GM18517 (cell line): ENCODE results near the gene MYLK.
"Not testable (repeated sequence)": the region's sequence is repeated elsewhere in the genome, so short reads cannot be mapped to it uniquely, and the experiment has no call there.

Experiments used
- ATAC-seq: cut with Tn5 transposase; IDR thresholded peaks from one replicate; pipeline ENCODE4 v1.9.1; 2021; ENCODE audit warnings: mild to moderate bottlenecking, moderate library complexity; ENCODE audit not compliant: unreplicated experiment

Gene MYLK

DNA sequence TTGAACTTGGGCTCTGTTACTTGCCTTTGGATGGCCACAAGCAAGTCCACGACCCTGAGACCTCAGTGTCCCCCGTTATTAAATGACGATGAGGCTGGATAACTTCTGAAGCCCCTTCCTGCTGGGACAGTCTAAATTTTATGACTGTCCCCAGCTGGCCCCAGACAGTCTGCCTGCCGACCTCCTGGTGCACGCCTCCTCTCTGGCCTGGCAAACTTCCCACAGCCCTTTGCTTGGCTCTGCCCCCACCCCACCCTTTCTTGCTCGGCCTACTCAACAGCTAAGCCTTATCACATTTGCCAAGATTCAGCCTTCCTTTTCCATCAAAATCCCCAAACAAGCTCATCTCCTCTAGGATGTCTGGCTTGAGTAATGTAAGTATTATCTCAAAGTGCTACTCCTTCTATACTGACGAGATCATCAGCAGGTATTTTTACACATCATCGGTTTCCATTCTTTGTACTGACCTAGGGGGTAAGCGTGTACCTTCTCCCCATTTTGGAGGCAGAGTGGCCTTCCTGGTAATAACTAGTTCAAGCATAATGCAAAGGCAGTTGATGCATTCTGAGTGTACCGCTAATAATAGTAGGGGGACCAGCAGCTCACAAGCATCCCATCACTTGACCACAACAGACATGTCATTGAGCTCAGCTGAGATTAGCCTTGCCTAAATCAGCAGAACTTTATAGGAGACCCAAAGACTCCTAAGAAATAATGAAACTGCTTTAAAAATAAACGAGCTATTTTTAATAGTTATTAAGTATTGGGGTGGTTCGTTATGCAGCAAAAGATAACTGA lies 178.4 kb downstream of the MYLK start:
- ATAC-seq, result no peak

DNA sequence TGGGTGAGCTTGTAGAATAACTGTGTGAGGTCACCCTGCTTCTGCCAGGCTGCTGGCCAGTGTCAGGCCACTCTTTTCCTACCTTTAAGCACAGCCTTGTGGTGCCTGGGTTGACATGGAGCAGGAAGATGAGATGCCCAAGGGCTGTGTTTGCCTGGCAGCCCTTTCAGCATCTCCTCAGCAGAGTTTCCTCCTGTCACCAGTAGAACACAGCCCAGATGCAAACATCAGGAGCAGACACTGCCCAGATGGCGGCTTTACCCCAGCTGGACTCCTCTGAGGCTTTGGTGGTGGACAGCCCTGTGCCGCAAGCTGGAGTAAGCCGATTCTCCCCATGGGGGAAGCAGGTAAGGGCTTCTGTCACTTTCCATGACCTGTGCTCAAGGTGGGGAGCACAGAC lies 180.5 kb downstream of the MYLK start:
- not testable (repeated sequence) for ATAC-seq

DNA sequence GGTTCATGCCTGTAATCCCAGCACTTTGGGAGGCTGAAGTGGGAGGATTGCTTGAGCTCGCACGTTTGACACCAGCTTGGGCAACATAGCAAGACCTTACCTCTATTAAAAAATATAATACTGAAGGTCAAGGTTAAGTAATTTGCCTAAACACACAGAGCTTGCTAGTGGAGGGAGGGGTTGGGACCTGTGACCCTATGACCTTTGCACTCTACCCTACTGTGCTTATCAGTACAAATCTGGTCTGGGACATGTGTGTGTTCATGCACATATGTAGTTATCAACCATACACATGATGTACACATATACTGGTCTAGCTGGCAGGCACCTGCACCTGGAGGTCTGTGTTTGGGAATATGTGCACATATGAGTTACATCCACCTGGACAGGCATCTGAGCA lies 181.4 kb downstream of the MYLK start:
- no peak for ATAC-seq

DNA sequence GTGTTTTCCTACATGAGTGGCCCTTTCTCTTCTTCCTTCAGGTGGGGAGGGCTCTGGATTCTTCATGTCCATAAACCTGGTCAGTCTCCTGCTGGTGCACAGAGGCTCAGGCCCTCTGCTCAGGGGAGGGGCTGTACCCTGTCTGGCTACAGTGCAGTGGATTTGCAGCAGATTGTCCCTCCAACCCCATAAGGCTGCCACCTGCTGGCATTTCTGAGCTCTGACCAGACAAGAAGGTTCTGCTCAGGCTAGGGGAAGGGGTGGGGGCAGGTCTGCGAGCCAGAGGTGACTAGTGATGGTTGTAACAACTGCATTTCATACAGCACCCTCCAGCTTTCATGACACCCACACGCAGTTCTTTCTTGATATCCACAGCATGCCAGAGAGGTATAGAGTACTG lies 182.1 kb downstream of the MYLK start:
- not testable (repeated sequence) for ATAC-seq

DNA sequence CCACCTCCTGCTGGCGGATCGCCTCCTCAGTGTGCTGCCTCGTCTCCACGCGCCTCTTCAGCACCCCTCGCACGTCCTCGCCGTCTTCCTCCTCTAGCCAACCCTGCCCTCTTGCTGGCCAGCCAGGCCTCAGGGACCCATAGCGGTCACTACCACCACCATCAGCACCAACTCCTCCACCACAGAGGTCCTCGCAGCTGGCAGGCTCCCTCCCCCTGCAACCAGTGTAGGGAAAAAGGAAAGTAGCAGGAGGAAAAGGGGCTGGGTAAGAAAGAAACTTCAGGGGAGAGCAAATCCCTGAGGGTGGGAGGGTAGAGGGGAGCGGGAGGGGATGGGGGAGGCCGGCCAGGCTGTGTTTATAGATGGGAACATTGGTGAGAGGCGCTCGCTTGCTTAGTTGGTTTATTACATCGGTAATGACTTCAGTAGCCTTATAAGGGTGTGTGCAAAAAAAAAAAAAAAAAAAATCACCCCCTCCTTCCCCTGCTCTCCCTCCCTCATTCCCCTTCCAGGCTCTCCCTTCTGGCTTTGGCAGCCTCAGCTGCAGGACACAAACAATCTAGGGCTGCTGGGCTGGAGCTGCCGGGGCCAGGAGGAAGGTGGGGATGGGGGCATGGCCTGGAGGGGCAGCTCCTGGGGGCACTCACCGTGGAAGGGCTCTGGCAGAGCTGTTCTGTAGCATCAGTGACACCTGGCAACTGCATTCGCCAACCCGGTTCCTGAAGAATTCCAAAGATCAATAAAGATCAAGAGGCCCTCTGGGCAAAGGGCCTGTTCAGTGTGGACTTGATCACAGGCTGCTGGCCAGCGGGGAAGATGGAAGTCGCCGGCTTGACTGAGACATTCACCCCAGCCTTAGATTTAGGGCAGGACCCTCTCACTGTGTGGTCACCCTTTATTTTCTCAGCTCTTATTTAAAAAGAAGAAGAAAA lies 183.1 kb downstream of the MYLK start:
- no peak for ATAC-seq

DNA sequence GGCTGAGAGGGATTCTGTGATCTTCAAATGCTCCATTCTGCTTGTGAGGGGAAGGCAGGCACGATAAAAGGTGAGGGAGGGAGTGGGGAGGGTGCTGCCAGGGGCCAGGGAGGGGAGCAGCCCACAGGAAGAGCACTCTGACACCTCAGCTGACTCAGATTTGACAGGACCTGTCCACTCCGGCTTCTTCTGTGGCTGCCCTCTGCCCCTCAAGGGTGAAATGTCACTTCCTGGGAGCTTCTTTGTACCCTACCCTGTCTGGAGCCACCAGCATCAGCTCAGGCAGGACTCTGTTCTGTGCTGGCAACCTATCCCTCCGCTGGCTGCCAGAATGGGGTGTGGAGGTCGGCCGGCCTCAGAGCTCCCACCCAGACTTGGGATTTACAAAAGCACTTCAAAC lies 185.3 kb downstream of the MYLK start:
- ATAC-seq, result no peak

DNA sequence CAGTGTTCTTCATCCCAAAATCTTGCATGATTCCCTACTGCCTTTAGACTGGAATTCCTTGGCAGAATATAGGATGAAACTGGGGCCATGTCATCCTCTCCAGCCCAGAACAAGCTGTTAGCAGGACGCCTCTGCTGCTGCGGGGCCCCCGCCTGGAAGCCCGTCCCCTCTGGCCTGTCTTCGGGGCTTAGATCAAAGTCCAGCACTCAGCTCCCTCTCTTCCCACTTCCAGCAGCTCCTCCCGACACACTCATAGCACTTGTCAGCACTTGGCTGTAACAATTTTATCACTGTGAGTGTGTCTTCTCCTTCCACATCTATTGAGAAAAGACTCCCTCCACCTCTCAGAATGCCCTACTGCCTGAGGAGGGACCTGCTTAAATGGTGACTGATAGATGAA lies 187.3 kb downstream of the MYLK start:
- no peak for ATAC-seq

DNA sequence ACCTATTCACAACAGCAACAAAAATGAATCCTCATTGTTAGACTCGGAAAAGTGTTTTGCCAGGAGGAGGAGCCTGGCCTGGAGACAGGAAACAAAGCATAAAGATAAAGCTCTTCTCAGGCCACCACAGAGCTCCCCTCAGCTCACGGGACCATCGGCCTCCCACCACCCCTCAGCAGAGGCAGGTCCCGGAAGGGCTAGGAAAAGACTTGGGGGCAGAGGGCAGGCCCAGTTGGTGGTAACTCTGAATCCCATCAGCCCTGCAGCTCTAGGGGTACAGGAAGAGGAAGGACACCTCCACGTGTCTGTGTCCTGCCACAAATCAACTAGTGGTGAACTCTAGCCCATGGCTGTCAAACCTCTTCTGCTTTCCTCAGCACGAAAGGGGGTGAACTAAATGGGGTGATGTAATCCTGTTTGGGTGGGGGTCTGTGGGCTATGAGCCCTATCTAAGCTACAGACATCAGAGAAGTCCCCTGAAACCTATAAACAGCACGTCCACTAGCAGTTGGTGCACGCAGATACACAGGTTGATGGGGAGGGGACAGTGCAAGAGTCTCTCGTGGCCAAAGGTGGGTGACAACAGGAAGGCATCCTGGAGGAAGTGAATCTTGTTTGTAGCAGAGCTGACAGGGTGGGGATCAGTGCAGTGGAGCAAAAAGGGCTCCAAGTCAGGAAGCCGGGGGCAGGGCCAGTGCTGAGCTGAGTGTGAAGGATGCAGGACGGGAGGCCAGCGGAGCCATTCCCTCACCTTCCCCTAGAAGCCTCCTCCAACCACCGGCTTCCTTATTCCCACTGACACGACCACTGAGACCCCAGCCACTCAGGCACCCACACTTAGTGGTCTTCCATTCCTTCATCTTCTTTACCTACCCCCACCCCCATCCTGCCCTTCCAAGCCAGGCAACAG lies 188.1 kb downstream of the MYLK start:
- no peak for ATAC-seq

DNA sequence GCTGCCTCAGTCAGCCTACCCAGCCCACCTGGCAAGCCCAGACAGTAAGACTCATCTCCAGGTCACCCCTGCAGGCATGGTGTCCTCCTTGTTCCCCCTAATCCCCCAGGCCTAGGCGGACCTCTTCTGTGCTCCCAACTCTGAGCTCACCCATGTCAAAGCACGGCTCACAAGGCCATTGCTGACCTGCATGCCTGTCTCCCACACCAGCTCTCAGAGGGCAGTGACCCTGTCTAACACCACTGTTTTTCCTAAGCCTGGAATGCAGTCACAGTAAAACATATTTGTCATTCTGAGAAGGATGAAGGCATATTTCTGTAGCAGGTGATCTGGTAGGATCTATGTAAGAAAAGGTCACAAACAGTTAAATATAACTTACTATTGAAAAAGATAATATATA lies 189.0 kb downstream of the MYLK start:
- ATAC-seq, result no peak

DNA sequence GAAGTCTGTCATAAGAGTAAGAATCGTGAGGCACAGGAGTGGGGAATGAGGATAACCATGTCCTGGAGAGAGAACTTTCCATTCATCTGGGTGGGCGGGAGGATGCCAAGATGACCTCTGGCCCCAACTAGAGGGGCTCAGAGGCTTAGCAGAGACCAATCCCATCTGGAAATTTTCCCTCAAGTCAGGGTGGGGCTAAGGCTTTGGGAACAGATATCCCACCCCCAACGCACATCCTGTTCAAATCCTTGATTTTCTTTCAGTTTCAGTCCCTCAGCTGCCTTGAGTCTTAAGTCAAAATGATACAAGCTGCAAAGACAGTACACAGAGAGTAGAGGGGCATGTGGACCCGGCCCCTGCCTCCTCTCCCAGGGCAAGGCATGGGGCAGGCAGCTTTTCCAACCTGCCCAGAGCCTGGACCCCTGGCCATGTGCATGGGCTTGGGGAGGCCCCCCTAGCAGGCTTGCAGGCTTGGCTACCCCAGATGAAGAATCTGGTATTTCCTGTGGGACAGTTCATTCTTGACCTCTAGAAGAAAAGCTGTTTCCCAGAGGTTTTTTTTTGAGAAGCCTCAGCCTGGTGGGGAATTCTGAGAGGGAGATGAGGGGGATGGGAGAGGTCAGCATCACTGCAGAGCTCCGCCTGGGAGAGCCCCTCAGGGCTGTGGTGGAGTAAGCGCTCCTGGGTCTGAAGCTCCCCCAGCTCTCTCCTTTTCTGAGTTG lies 189.6 kb downstream of the MYLK start:
- no peak for ATAC-seq

DNA sequence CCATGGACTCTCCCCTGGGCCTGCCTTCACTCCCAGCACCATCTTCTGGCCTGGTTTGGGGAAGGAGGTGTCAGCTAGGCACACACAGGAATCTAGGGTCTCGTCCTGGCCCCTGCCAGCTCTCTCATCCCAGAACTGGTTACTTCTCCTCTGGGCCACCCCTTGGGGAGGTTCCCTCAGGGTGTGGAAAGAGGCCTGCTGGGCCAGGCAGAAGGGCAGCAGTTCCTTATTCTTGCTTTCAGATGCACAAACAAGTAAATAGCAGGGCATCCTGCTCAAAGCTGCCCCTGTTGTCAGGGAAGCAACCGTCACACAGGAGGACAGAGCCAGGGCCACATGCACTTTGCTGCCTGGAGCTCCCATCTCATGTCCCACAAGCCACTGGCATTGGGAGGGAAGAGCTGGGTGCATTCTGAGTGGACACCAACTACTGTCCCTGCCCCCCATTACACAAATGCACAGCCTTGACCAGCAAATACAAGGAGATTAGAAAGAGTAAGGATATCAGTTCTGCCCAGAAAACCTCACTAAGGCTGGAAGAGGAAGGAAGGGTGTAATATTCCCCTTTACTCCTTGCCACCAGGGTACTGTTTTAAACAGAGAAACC lies 190.4 kb downstream of the MYLK start:
- no peak for ATAC-seq

DNA sequence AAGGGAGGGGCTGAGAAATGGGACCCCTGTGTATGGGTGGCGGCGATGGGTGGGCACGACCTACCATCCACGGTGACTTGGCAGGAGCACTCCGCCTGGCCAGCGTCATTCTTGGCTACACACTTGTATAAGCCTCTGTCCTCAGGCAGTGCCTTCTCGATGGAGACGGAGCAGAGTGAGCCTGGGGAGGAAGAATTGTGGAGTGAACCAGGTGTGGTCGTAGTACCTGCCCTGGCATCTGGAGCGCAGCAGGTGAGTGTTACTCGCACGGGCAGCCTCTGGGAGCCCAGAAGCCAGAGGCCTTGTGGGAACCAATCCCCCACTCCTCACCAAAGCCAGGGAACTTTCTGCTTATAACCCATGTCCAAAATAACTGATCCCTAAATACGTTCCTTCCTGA lies 191.5 kb downstream of the MYLK start:
- ATAC-seq, result no peak

DNA sequence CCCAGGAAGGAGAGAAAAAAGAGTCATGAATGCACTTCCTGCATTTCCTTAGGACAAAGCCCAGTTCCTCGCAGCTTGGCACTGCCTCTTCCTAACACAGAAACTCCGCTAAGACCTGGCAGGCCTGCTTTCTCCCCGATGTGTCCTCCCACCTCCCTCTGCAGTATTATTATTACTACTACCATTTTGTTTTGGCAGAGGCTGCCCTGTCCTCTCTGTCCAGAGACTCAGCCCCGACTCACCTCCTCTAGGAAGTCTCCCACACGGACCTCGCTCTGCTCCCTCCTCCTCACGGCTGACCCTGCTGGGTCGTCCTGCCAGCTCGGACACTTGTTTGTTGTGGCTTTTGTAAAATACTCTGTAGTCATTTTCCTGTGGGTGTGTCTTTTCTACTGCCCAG lies 192.1 kb downstream of the MYLK start:
- ATAC-seq, result no peak

DNA sequence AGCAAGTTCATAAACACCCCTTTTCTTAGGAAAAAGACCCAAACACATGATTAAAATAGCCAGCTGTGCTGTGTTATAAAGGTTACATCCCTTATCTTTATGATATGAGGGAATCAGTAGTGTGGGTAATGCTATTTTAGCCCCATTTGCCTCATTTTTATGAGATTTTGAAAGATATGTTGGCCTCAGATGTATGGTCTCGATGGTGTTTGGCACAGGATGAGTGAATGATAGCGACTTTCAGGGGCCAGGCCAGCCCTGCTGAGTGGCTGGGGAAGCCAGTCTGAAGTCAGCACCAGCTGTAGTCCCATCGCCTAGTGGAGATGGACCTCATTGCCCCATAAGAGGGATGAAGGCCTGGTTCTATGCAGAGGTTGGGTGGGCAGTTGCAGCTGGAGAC lies 194.3 kb downstream of the MYLK start:
- no peak for ATAC-seq

DNA sequence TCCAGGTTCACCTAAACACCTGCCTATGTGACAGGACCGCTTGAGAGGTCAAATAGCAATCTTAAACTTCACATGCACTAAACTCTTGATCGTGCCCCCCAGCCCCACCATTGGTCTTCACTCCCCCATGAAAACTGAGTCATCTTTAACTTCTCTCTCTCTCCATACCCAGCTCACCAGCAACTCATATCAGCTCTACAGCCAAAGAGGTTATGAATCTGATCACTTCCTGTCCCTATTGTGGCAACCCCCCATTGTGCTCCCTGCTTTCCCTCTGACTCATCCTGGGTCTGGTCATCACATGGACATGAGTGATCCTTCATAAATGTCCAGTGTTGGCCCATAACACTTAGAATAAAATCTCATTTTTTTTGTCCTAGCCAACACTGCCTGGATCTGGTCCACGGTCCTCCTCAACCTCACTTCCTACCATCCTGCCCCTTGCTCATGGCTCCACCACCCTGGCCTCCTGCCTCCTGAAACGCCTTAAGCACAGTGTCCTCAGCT lies 195.8 kb downstream of the MYLK start:
- ATAC-seq, result no peak

DNA sequence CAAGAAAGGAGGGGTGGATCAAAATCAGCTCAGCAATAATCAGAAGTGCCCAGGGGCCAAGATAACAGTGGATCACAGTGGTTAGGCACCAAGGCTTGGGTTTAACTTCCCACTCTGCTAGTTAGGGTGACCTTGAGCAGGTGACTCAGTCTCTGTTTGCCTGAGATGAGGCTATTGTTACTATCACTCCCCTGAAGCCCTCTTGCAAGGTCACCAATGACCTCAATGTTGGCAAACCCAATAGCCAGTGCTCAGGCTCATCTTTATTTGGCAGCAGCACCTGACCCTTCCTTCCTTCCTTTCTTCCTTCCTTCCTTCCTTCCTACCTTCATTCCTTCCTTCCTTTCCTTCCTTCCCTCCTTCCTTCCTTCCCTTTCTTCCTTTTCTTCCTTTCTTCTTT lies 196.8 kb downstream of the MYLK start:
- ATAC-seq, result no peak

DNA sequence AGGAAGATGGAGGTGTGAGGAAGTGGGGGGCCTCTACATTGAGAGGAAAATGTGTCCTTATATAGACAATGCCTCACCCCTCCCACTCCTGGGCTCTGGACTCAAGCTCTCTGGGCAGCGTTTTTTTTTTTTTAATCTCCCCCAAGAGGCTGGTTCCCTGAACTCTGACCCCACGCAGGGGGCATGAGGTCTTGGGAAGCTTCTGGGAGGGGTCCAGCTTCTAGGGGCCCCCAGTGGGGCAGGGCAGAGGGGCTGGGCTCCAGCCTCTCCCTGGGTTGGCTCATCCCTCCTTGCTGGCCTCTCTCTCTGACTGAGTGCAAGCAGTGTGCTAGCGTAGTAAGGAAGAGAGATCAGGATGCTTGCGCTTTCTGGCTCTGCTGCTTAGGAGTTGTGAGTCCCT lies 197.9 kb downstream of the MYLK start:
- ATAC-seq, result no peak

DNA sequence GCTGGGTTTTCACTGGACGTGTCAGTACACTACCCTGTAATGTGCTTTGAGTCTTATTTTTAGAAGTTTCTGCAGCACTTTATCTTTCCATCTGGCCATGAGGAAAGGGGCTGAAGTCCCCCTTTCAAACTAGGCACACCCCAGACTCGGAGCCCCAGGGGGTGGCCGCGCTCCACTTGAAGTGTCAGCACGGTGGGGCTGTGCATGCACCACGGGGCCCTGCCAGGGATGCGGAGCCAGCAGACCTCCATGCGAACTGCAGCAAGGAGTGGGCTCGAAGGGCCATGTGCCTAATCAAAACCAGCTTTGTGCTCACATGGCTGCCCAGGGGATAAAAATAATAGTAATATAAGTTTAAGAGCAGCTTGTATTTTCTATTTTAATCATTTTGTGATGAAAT lies 198.4 kb downstream of the MYLK start:
- no peak for ATAC-seq

DNA sequence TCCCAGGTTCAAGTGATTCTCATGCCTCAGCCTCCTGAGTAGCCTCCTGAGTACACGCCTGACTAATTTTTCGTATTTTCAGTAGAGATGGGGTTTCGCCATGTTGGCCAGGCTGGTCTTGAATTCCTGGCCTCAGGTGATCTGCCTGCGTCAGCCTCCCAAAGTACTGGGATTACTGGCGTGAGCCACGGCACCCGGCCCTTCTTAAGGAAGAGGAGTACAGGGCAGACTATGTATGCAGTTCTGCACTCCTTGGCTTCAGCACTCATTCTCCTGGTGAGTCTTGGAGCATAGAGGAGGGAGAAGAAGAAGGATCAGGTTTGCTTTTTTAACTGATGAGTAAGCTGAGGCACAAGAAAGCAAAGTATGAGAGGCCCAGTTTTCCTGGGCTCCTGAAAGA lies 199.5 kb downstream of the MYLK start:
- ATAC-seq, result no peak

DNA sequence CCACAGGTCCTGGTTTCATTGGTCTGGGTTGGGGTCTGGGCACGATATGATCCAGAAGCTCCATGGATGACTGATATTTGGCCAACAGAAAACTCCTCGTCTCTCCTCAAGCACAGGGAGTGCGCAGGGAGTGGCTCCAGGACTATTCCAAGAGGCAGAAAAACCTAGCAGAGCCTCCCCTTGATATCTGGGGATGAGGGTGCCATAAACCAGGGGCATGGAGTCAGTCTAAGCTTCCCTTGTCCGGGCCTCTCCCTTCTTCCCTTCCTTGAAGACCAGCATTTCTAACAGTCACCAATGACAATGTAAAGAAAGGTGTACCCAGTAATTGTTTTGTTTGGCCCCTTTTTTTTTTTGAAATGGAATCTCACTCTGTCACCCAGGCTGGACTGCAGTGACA lies 199.9 kb downstream of the MYLK start:
- no peak for ATAC-seq
